ENCODE data around the gene OR10H3. TPM values are rescaled to one million over a fixed set of nuclear protein-coding genes. Genes with fewer than 3 reads are reported as not detected.

Gene OR10H3
- total and polyA plus RNA-seq, 2 of the 8 experiments (the other 6 are each of a cell fraction or from before 2014, with no cell fraction given), result not detected

DNA sequence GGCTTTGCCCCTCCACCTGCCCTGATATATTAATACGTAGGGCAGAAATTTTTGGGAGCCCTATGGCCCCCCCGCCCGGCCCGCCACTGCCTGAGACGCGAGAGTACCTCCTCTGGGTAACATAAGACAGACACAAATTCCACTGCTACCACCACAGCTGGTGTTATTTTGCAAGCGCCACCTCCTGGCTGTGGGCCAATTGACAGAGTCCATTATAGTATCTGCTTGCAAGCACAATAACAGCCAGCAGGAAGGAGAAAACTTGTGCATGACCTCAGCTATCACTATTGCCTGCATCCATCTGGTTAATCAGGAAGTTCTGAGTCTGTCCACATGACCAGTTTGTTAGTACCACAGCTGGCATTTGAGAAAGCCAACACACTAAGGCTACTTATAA is 35.3 kb upstream of the OR10H3 start:
- FAIRE-seq (no peak), DNase-seq (ENCODE audit: low read depth in 1 of 2, low spot score in 2 of 2) (no peak)
- Histone ChIP-seq H2BK5ac (ENCODE audit: low read depth, low read length) (no peak overlapping the region), H3K23ac (ENCODE audit: insufficient read length) (no peak overlapping the region), H3K14ac (ENCODE audit: insufficient read length) (no peak overlapping the region), H3K79me2 (ENCODE audit: control insufficient read depth in 1 of 2, insufficient read depth in 2 of 2, low read length in 2 of 2) (no peaks in the 10 kb centered on the region), H2BK20ac (ENCODE audit: low read length) (no peak overlapping the region), H2BK12ac (ENCODE audit: low read depth, low read length) (no peak overlapping the region), H2AK5ac (ENCODE audit: low read depth, low read length) (no peak overlapping the region), H3K18ac (ENCODE audit: extremely low read depth, low read length) (no peak overlapping the region), H3K4me1 (replicated peaks in 1 of 4; ENCODE audit: control insufficient read depth in 3 of 4, insufficient read depth in 4 of 4, low read length in 3 of 4) (no peaks in the 10 kb centered on the region), H3K79me1 (ENCODE audit: low read depth, low read length) (no peaks in the 10 kb centered on the region), H3K23me2 (ENCODE audit: low read depth, low read length) (no peaks in the 10 kb centered on the region), H4K8ac (ENCODE audit: extremely low read depth, insufficient read depth, low read length) (no peak overlapping the region), H3K4ac (replicated peaks; ENCODE audit: insufficient read length, low read depth, low read length) (no peak overlapping the region), H3K27me3 (replicated peaks in 1 of 4; ENCODE audit: control insufficient read depth in 3 of 4, extremely low read depth in 1 of 4, insufficient read depth in 3 of 4, low read length in 3 of 4) (no peaks in the 10 kb centered on the region), H2BK120ac (replicated peaks; ENCODE audit: low read depth, low read length) (no peak overlapping the region), H3K56ac (replicated peaks; ENCODE audit: insufficient read length, low read depth, low read length) (no peak overlapping the region), H3K4me2 (ENCODE audit: insufficient read depth in 1 of 2, low read depth in 2 of 2, low read length in 2 of 2) (no peak overlapping the region), H3K9ac (replicated peaks in 1 of 4; ENCODE audit: extremely low read depth in 1 of 4, low read depth in 3 of 4, low read length in 3 of 4) (no peak overlapping the region), H3K4me3 (ENCODE audit: extremely low read depth in 1 of 4, insufficient read depth in 2 of 4, low read depth in 3 of 4, low read length in 4 of 4) (no peak overlapping the region), H4K91ac (replicated peaks; ENCODE audit: insufficient read length, low read length) (no peak overlapping the region), H4K20me1 (replicated peaks in 1 of 2; ENCODE audit: control insufficient read depth in 1 of 2, insufficient read depth in 2 of 2, low read length in 2 of 2) (no peaks in the 10 kb centered on the region), H3K36me3 (ENCODE audit: control insufficient read depth in 2 of 4, insufficient read depth in 4 of 4, low read length in 3 of 4) (no peaks in the 10 kb centered on the region), H4K5ac (ENCODE audit: insufficient read length, low read depth, low read length) (no peak overlapping the region), H2BK15ac (ENCODE audit: low read length) (no peak overlapping the region), H3K27ac (ENCODE audit: low read depth, low read length) (no peak overlapping the region), H2AFZ (ENCODE audit: low read length) (no peak overlapping the region), H3K9me3 (ENCODE audit: insufficient read depth in 2 of 2, low read depth in 1 of 2, low read length in 1 of 2) (peaks cover 47 to 48% of the 10 kb centered on the region in 2 experiments)
- WGBS, 2 experiments (ENCODE audit: extremely low coverage in 1 of 2, insufficient coverage in 1 of 2, insufficient read length in 1 of 2, insufficient replicate concordance in 2 of 2, low coverage in 1 of 2, low lambda C conversion rate in 2 of 2, missing lambda C conversion rate in 1 of 2), result 56% methylated on average over 2 of the region's 7 CpGs; no CpG with 5 or more reads in 1 of the 2 experiments
- ChIA-PET POLR2A (ENCODE audit: partially characterized antibody) (no interaction called here), CTCF (ENCODE audit: partially characterized antibody) (no interaction called here)
- TF ChIP-seq PHF8 (conservative IDR thresholded peaks at IDR 0.05; ENCODE audit: low read depth, low read length) (no peak), SIN3A (conservative IDR thresholded peaks at IDR 0.05 in 1 of 2, IDR thresholded peaks at IDR 0.05 in 1 of 2; ENCODE audit: low read depth in 1 of 2, low read length in 2 of 2) (no peak), SP2 (IDR thresholded peaks at IDR 0.05; ENCODE audit: low read length) (no peak), POLR2AphosphoS5 (IDR thresholded peaks at IDR 0.05; ENCODE audit: low read depth, low read length) (no peak), SIRT6 (IDR thresholded peaks at IDR 0.05; ENCODE audit: low read length) (no peak), RAD21 (IDR thresholded peaks at IDR 0.05 in 1 of 2, conservative IDR thresholded peaks at IDR 0.05 in 1 of 2; ENCODE audit: low read depth in 2 of 2, low read length in 2 of 2) (no peak)
- TF ChIP-seq, protein P1, sequence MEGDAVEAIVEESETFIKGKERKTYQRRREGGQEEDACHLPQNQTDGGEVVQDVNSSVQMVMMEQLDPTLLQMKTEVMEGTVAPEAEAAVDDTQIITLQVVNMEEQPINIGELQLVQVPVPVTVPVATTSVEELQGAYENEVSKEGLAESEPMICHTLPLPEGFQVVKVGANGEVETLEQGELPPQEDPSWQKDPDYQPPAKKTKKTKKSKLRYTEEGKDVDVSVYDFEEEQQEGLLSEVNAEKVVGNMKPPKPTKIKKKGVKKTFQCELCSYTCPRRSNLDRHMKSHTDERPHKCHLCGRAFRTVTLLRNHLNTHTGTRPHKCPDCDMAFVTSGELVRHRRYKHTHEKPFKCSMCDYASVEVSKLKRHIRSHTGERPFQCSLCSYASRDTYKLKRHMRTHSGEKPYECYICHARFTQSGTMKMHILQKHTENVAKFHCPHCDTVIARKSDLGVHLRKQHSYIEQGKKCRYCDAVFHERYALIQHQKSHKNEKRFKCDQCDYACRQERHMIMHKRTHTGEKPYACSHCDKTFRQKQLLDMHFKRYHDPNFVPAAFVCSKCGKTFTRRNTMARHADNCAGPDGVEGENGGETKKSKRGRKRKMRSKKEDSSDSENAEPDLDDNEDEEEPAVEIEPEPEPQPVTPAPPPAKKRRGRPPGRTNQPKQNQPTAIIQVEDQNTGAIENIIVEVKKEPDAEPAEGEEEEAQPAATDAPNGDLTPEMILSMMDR (IDR thresholded peaks at IDR 0.05; ENCODE audit: control extremely low read depth in 1 of 3, insufficient read depth in 1 of 3, low read depth in 1 of 3, low read length in 3 of 3), result no peak
- TF ChIP-seq, protein P2, sequence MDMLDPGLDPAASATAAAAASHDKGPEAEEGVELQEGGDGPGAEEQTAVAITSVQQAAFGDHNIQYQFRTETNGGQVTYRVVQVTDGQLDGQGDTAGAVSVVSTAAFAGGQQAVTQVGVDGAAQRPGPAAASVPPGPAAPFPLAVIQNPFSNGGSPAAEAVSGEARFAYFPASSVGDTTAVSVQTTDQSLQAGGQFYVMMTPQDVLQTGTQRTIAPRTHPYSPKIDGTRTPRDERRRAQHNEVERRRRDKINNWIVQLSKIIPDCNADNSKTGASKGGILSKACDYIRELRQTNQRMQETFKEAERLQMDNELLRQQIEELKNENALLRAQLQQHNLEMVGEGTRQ (IDR thresholded peaks at IDR 0.05; ENCODE audit: low read length), result no peak
